Measurements from ENCODE around the gene VIPR2.
"Not testable (repeated sequence)": the region's sequence is repeated elsewhere in the genome, so short reads cannot be mapped to it uniquely, and the experiment has no call there.

The VIPR2 gene, protein sequence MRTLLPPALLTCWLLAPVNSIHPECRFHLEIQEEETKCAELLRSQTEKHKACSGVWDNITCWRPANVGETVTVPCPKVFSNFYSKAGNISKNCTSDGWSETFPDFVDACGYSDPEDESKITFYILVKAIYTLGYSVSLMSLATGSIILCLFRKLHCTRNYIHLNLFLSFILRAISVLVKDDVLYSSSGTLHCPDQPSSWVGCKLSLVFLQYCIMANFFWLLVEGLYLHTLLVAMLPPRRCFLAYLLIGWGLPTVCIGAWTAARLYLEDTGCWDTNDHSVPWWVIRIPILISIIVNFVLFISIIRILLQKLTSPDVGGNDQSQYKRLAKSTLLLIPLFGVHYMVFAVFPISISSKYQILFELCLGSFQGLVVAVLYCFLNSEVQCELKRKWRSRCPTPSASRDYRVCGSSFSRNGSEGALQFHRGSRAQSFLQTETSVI

DNA sequence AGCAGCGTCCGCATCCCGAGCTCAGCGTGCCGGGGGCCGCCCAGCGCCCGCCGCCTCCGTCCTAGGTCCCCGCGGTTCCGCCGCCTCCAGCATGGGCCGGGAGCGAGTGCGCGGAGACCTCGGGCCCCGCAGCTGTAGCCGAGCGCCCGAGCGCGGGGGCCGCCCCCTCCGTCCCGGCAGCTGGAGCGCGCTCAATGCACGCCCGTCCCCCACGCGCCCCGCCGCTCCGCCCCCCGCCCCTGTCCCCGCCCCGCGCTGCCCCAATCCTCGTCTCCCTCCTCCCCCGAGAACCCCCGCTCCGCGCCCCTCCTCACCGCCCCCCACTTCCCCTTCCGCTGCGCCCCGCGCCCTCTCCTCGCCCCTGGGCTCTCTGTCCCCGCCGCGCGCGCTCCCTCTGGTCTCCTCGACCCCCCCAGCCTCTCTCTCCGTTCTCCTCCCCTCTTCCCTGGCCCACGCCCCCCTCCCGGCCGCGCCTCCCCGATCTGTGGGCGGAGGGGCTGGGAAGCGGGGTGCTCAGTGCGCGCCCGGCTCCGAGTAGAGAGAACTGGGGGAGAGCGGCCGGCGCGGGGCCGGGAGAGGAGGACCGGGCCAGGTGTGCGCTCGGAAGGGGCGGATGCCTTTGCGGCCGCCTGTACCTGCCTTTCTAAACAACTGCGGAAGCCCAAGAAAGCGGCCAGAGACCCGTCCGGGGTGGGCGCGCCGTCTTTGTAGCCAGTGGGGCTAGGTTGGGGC, at the start of gene VIPR2:
Gene VIPR2, minus strand, starts transcription at position 110 of the 732 bp plus-strand sequence. Its CDS starts 96 bp downstream, at position 14.
- peak; percentile 12 to 18 for DNase-seq

DNA sequence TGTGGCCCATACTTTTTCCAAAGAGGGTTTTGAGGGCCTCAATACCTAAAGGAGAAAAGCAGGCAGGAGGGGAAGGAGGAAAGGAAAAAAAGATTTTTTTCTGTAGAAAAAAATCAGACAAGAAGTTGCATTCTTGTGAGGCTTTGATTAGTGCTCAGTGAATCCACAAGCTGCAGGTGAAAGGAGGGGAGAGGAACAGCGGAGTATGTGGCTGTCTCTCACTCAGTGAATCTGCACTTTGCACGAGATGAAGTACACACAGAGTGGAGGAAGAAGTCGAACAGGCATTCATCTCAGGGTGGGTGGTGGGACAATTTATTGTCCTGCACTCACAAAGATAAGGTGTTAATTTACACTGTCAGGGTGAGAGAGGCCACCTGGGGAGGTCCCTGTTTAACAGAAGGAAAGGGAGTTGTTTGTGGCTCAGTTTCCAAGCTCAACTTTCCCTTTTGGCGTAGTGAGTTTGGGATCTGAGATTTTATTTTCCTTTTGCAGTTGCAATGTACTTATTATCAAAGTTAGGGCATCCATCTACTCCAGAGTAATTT, 49.0 kb upstream of the VIPR2 start:
- no peak for DNase-seq

DNA sequence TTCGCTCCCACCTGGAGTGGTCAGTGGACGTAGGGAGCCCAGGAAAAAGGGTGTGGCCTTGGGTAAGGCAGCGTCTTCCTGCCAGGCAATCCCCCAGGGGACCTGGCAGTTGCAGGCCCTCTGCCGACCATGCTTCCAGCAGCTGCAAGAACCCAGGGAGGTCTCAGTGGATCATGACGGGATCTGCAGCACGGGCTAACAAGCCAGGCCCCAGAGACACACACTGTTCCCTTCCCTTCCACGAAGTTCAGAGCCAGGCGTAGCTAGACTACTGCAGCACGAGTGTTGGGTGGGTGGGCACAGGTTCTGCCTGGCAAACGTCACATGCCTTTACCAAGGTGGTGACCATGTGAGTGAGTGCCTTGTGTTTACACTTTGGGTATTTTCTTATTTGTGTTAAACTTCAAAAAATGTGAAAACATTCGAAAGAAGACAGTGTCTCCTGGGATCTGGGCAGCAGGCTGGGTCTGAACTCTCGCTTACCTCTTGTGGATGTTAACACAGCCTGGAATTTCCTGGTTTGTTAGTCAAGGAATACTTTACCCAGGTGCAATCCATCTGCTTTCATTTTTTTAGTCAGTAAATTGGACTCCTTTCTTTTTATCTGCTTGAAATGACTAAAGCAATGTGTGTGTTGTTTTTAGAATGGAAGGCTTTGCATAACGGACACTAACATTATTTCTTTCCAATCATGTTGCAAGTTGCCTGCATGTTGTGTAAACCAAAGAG, 48.2 kb upstream of the VIPR2 start:
- DNase-seq, result no peak

DNA sequence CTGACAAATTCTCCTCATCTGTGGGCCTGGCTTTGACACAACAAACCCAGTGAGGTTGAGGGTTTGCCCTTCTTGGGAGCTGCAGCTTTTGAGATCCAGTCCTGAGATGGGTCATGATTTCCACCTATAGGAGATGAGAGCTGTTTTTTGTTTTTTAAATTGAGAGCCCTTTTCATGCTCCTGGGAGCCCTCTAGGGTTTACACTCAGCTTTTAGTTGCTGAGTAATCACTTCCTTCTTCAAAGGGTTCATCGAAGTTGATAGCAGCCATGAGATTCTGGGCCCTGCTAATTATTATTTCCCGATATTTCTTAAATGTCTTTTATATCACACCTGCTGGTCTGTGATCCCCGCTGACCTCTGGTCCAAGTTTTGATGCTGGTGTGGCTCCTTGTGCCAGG, 47.3 kb upstream of the VIPR2 start:
- no peak for DNase-seq

DNA sequence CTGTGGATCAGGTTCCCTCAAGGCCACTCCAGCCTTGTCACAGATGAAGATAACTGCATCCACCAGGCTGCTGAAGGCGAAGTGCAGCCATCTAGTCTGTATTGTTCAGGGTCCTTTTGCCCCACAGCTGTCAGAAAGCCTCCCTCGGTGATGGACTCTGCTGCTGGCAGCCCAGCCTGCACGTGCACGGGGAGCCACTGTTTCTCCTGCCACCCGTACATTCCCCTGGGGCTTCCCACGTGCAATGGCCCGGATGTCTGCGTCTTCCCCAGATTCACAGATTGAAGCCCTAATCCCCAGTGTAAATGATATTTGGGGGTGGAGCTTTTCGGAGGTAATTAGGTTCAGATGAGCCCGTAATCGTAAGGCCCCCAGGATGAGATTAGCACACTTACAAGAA, 46.6 kb upstream of the VIPR2 start:
- DNase-seq, result no peak

DNA sequence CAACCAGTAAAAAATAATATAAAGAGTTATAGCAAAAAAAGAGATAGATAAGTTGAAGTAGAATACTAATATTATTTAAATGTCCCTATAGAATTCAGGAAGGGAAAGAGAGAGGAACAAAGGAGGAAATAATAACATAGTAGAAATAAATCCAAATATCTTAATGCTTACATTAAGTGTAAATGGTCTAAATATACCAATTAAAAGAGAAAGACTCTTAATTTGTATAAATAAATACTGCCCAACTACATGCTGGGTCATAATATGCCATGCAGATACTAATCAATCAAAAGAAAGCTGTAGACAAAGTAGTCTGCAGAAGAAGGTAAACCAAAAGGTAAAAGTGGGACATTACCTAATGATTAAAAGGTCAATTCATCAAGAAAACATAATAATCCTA, 43.3 kb upstream of the VIPR2 start:
- no peak for DNase-seq

DNA sequence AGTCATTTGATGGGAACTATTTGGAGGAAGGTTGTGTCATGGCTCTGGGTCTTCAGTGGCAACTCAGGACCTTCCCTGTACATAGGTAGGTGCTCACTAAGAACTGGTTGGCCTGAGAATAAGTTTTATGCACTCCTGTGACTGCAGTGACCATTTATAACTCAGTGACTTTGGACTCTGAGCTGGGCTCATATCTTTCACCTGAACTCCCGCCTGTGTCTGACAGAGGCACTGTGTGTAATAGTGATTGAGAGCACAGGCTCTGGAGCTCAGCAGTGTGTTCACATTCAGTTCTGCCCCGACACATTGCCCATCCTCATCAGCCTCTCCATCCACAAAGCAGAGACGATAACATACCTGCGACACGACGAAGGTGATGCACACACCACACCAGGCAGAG, 34.6 kb upstream of the VIPR2 start:
- no peak for DNase-seq

DNA sequence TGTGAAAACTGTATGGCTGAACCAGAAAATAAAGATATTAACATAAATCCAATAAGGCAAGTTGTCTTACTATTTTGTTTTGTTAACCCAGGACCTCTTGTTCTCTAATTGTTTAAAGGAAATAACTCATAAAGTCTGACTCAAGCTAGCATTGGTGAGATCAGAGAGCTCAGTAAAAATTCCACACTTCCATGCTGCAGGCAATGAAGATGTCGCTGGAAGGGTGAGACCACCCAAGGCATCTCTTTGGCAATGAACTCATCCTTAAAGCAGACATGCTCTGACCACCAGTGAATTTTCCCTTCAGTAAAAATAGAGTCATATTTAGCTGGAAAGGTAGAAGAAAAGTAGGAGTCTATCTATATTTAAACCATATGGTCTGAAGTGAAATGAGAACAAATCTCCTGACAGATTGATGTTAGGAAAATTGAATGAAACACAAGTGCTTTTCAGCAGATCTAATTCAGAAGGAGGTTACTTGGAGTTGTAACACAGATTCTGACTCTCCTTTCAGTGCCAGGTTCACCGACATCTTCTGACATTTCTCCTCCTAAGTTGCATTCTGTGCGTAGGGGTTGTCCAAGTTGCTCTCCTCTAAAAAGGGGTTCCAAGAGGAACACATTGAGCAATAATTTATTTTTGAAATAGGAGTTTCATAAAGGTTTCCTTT, 32.8 kb upstream of the VIPR2 start:
- no peak for DNase-seq

DNA sequence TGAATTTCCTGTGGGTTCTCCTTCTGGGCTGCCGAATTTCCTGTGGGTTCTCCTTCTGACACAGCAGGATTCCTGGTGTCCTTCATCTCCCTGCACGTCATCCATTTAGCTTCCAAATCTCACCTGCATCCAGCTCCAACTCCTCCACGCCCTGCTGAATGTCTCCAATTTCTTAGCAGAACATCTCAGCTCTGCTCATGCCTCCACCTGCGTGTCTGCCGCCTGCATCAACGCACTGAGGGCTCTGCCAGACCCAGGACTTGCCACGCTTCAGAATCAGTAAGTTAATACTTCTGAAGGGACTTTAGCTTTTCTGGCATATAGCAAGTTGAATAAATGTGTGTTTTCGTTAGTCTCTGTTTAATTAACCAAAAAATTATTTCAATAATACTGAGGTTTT, 31.1 kb upstream of the VIPR2 start:
- no peak for DNase-seq

DNA sequence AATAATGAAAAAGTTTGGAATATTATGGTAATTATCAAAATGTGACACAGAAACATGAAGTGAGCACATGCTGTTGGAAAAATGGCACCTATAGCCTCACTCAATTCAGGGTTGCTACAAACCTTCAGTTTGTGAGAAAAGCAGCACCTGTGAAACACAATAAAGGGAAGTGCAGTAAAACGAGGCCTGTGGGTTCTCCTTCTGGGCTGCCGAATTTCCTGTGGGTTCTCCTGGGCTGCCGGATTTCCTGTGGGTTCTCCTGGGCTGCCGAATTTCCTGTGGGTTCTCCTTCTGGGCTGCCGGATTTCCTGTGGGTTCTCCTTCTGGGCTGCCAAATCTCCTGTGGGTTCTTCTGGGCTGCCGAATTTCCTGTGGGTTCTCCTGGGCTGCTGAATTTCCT, 30.4 kb upstream of the VIPR2 start:
- not testable (repeated sequence) for DNase-seq

DNA sequence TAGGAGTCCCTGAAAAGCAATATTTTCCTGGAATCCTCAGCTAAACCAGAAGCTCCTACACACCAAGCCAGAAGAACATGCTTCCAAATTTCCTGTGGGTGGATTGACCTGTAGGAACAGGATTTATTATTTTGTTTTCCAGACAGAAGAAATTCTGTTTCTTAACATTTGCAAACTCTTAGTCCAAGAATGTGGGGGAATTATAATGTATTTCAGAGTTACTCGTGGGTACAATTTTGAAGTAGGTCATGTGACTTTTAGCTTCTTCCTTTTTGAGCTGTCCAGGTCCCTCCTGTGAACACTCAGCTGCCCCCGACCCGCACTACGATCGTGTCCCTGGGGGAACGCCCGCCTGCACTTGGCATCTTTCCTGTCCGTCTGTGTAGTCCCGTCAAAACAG, 27.7 kb upstream of the VIPR2 start:
- DNase-seq, result no peak

DNA sequence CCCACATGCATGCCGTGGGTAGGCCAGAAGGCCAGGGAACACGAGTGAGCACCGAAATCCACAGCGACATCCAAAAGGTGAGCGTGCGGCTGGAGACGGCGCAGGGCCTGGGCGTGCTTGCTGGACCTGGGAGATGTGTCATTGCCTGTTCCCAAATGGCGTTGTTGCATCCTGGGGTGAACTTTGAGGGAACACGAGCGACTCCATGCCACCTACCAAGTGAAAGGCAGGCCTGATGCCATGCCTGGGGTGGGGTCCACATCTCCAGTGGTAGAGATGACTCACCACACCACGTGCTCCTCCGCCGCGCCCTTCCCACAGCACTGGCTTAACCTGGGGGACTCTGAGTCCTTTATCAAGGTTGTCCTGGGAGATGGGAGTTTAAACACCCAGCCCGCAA, 24.7 kb upstream of the VIPR2 start:
- no peak for DNase-seq

DNA sequence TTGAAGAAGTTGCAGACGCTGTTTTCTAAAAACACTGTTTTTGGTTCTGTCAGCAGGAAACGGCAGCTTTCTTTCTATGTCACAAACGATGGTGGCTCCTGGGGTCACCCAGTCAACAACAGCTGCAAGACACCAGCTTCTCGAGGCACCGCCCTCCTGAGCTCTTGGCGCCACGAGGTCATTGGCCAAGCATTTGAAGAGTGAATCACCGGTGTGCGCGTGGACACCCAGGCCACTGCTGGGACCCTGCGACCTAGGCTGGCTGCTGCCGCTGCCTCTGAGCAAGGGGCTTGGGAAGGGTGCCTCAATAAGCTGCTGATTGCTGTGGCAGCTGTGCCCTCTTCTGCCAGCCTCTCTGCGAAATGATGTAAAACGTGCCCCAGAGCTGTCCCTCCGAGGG, 22.5 kb upstream of the VIPR2 start:
- no peak for DNase-seq

DNA sequence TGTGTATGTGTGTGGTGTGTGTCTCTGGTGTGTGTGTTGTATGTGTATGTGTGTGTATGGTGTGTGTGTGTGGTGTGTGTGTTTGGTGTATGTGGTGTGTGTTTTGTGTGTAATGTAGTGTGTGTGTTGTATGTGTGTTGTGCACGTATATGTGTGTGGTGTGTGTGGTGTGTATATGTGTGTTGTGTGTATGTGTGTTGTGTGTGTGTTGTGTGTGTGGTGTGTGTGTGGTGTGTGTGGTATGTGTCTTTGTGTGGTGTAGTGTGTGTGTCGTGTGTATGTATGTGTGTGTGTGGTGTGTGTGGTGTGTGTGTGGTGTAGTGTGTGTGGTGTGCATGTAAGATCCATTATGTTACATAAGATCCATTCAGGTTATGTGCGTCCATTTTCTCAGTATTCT, 21.9 kb upstream of the VIPR2 start:
- DNase-seq, result no peak

DNA sequence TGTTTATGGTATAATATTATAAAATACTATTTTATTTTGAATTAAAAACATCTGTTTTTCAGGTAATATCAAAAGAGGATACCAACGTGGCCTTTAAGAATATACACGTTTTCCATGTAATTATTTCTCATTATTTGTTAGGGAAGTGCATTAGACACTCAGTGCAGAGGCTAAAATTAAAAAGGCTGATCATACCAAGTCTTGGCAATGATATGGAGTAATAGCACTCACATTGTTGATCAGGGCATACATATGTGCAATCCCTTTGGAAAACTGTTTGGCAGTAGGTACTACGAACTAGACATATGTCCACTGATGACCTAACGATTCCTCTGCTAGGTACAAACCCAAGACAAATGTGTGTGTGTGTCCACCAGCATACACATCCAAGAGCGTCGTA, 20.7 kb upstream of the VIPR2 start:
- no peak for DNase-seq

DNA sequence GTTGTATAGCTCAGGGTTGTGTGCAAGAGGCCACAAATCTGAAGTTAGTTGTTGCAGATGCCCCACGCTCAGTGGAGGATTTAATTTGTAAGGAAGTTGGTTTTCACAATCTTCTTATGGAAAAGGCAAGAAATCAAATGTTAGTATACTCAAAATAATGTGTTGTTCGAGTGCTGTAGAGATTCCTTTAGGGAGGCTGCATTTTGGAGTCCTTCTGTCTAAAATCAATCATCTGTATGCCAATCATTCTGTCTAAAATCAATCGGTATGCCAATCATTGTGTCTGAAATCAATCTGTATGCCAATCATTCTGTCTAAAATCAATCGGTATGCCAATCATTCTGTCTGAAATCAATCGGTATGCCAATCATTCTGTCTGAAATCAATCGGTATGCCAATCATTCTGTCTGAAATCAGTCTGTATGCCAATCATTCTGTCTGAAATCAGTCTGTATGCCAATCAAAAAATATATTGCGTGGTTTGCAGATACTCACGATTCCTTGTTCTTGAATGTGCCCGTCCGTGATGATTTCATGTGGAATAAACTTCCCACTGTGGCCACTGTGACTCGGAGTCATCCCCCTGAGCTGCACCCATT, 19.1 kb upstream of the VIPR2 start:
- not testable (repeated sequence) for DNase-seq

DNA sequence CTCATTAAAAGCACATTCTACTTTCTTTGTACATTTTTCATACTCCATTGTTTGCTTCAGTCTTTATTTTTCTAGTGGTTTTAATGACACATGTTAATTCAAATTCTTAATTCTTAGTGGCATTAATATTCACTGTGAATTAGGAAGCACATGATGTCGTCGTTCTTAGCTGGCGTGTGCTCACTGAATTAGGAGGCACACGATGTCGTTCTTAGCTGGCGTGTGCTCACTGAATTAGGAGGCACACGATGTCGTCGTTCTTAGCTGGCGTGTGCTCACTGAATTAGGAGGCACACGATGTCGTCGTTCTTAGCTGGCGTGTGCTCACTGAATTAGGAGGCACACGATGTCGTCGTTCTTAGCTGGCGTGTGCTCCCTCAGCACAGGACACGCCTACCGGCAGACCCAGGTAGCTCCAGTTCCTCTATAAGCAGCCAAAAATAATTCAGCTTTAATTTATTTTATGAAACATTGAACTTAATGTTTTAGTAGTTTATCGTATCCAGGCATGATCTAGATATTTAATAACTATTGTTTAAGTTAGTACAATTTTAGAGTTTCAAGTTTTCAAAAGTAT, 17.5 kb upstream of the VIPR2 start:
- DNase-seq, result not testable (repeated sequence)

DNA sequence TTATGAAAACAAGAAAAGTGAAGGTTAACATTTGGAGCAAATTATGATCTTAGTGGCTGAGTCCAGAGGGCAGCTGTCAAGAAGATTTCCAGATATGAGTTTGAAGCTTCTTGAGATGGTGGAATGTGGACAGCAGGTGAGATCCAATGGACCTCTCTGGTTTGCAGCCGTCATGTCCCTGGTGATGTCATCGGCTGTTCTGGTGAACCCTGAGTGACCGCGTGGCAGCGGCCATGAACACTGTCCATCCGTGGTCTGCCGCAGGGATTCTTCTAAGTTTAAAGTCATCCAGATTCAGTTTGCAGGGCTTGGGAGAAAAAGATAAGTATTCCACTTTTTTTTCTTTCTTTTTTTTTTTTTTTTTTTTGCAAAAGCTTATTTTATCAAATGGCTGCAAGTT, 15.8 kb upstream of the VIPR2 start:
- no peak for DNase-seq

DNA sequence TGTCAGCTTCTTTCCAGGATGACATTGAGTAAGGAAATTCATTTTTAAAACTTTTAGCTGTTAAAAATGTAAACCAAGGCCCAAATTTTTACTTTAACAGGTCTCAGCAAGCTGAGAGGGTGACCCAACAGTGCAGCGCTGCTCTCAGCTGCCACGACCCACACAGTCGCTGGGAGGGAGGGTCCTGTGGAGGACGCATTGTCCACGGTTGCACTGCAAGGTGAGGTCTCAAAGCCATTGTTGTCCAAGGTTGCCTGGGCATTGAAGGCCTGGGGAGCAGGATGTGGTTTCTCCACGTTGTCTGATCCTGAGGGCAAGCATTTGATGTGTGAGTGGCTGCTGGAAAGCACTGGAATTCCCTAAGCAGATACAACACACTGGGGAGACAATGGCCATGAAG, 15.1 kb upstream of the VIPR2 start:
- no peak for DNase-seq

DNA sequence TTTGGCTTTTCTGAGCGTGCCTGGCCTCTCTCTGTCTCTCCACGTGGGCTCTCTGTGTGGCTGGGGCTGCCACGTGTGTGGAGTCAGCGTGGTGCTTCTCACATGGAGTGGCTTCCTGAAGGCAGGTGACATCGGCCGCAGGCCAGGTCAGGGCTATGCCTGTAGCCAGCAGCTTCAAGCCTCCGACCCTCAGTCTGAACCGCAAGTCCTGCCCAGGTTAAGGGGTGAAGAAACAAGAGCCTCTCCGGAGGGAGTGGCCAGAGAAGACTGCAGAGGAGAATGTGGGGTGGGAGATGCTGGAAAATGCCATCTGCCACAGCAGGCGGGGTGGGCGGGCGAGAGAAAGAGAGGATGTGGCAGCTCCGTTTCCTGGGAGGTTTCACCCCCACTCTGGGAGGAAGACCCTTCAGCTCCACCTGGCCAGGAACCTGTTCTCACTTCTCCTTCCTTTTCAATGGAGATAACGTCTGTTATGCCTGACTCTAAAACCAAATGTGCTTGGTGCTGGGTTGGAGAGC, 14.3 kb upstream of the VIPR2 start:
- no peak for DNase-seq

DNA sequence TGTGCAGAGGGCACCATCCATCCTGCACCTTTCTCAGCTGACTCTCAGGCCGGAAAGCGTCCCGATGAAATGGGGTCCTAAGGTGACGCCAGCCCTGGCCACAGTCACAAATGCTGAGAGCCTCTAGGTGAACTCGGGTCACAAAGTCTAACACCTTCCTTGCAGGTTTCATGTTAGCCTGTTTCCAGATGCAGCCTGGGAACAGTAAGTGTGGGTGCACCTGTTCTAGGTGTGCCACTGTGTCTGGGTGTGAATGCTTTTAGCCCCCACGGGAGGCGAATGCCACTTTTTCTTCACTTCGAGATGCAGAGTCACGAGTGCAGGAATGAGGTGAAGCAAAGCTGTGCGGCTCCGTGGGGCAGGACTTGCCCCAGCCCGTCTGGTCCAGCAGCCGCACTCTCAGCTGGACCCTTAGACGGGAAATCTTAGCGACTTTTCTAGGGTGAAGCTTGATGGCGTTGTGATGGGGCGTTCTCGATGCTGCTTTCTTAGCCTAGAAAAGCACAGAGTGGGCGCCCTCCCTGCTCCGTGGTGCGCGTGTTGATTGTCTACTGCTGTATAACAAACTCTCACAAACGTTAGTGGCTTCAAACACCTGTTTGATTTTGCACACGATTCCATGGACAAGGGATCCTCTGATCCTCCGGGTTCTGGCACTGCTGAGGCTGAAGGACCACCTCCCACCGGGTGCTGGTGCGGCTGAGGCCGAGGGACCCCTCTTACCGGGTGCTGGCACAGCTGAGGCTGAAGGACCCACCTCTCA, 13.6 kb upstream of the VIPR2 start:
- no peak for DNase-seq
